HCT116 (cell line): ENCODE data around the gene SFRP2. TPM values are rescaled to one million over a fixed set of nuclear protein-coding genes. Genes with fewer than 3 reads are reported as not detected.

ENCODE experiments used
- ATAC-seq: fragments of 200-7000 bp; cut with Tn5 transposase; 2 replicates; pipeline ENCODE4 v1.9.1; 2020; ENCODE audit warnings: mild to moderate bottlenecking, moderate library complexity
- BruUV-seq: library from RNA; stranded (reverse); fragments of 400-500 nt; replicated peaks from 2 replicates; lab custom pipeline; 2021; lab: Mats Ljungman, UMichigan
- CTCF ChIA-PET: fragments of 300-600 bp; sonication (Branson Sonifier 250); formaldehyde crosslinking; loops from one replicate; lab custom pipeline; 2021; ENCODE audit warnings: antibody characterized with exemption; lab: Charles Lee
- POLR2A ChIA-PET: fragments of 300-600, 350-600 bp; sonication (Branson Sonifier 250); formaldehyde crosslinking; loops from one replicate; lab custom pipeline; 2021; ENCODE audit warnings: antibody characterized with exemption; lab: Charles Lee
- RAD21 ChIA-PET, 2 experiments: fragments of 300-600 bp; sonication (Branson Sonifier 250); formaldehyde crosslinking; loops; one replicate each; lab custom pipeline; 2023; ENCODE audit warnings: low total read pairs in 2 of 2; ENCODE audit not compliant: uncharacterized antibody in 2 of 2, unreplicated experiment in 2 of 2, low non-redundant PET in 1 of 2; lab: Charles Lee
- DNase-seq: peaks from one replicate; pipeline ENCODE4 v3.0.0-alpha.2; 2010; ENCODE audit warnings: low read depth, low spot score
- H2AFZ ChIP-seq: fragments of 200-600 bp; shearing (Covaris generic), sonication (generic); 2 replicates; pipeline ENCODE4 v1.6.1; 2017; ENCODE audit warnings: low read depth, mixed run types, mixed read lengths, antibody characterized with exemption, low read length; ENCODE audit not compliant: poor library complexity, severe bottlenecking
- H3K27ac ChIP-seq: 2 replicates; pipeline ENCODE4 v1.5.1; 2012; ENCODE audit warnings: low read depth, low read length
- H3K27me3 ChIP-seq: fragments of 200-600 bp; sonication (generic); 2 replicates; pipeline ENCODE4 v1.6.1; 2016; ENCODE audit warnings: mixed run types, low read length, mixed read lengths; ENCODE audit not compliant: insufficient read depth
- H3K36me3 ChIP-seq, 2 experiments: fragments of 200-500 bp in 1 of 2; fragments of 200-600 bp in 1 of 2; sonication (Bioruptor generic) in 1 of 2; sonication (generic) in 1 of 2; 2 replicates each; pipeline versions ENCODE4 v1.5.1 to v1.6.1; 2014 to 2016; ENCODE audit warnings: low read length in 2 of 2, inconsistent platforms in 1 of 2, mixed read lengths in 1 of 2, mixed run types in 1 of 2; ENCODE audit not compliant: insufficient read depth in 2 of 2, control insufficient read depth in 1 of 2
- H3K4me1 ChIP-seq, 2 experiments: fragments of 200-600 bp in 1 of 2; sonication (generic) in 1 of 2; 2 replicates each; pipeline versions ENCODE4 v1.5.1 to v1.6.1; 2012 to 2017; ENCODE audit warnings: low read length in 2 of 2, inconsistent platforms in 1 of 2, mild to moderate bottlenecking in 1 of 2, mixed read lengths in 1 of 2, mixed run types in 1 of 2, moderate library complexity in 1 of 2; ENCODE audit not compliant: insufficient read depth in 2 of 2, control insufficient read depth in 1 of 2
- H3K4me2 ChIP-seq: fragments of 200-600 bp; sonication (generic); 2 replicates; pipeline ENCODE4 v1.6.1; 2017; ENCODE audit warnings: mixed run types, low read length, mixed read lengths
- H3K4me3 ChIP-seq, 2 experiments: fragments of 200-600 bp in 1 of 2; sonication (generic) in 1 of 2; replicated peaks in 1 of 2; 2 replicates each; pipeline ENCODE4 v1.5.1; 2011 to 2016; ENCODE audit warnings: low read length in 2 of 2, control low read depth in 1 of 2, low read depth in 1 of 2, mild to moderate bottlenecking in 1 of 2, mixed read lengths in 1 of 2, mixed run types in 1 of 2
- H3K79me2 ChIP-seq: fragments of 200-600 bp; sonication (generic); 2 replicates; pipeline ENCODE4 v1.6.1; 2017; ENCODE audit warnings: mild to moderate bottlenecking, mixed run types, low read length, moderate library complexity, mixed read lengths; ENCODE audit not compliant: insufficient read depth
- H3K9ac ChIP-seq: fragments of 200-600 bp; sonication (generic); 2 replicates; pipeline ENCODE4 v1.6.1; 2016; ENCODE audit warnings: low read length, mixed read lengths
- H3K9me2 ChIP-seq: fragments of 200-600 bp; sonication (generic), shearing (Covaris generic); 2 replicates; pipeline ENCODE4 v1.6.1; 2017; ENCODE audit warnings: mixed run types, mild to moderate bottlenecking, moderate library complexity; ENCODE audit not compliant: insufficient read depth
- H3K9me3 ChIP-seq, 2 experiments: fragments of 200-500 bp in 1 of 2; fragments of 200-600 bp in 1 of 2; sonication (Bioruptor generic) in 1 of 2; sonication (generic) in 1 of 2; 2 replicates each; pipeline ENCODE4 v1.6.1; 2014 to 2017; ENCODE audit warnings: low read length in 2 of 2, mixed read lengths in 2 of 2, inconsistent platforms in 1 of 2, low read depth in 1 of 2, mild to moderate bottlenecking in 1 of 2, mixed run types in 1 of 2, moderate library complexity in 1 of 2; ENCODE audit not compliant: control insufficient read depth in 1 of 2, insufficient read depth in 1 of 2
- H4K20me1 ChIP-seq: fragments of 200-600 bp; sonication (generic), shearing (Covaris generic); 2 replicates; pipeline ENCODE4 v1.6.1; 2017; ENCODE audit warnings: mixed run types, mild to moderate bottlenecking, moderate library complexity; ENCODE audit not compliant: insufficient read depth
- CBX3 ChIP-seq: IDR thresholded peaks from 2 replicates; pipeline ENCODE4 v1.6.1; 2012; ENCODE audit warnings: low read depth
- CEBPB ChIP-seq: IDR thresholded peaks from 2 replicates; pipeline ENCODE4 v1.6.1; 2012; ENCODE audit warnings: low read depth
- ELF1 ChIP-seq: IDR thresholded peaks from 2 replicates; pipeline ENCODE4 v1.6.1; 2012; ENCODE audit warnings: low read depth, borderline replicate concordance
- EZH2 ChIP-seq: fragments of 200-600 bp; sonication (generic); IDR thresholded peaks from 2 replicates; pipeline ENCODE4 v1.6.1; 2017; ENCODE audit warnings: antibody characterized with exemption, mixed run types
- EZH2phosphoT487 ChIP-seq: fragments of 200-600 bp; IDR thresholded peaks from 2 replicates; pipeline ENCODE4 v1.6.1; 2018; ENCODE audit warnings: antibody characterized with exemption, borderline replicate concordance
- FOSL1 ChIP-seq: IDR thresholded peaks from 2 replicates; pipeline ENCODE4 v1.6.1; 2012; ENCODE audit warnings: low read depth
- JUND ChIP-seq: IDR thresholded peaks from 2 replicates; pipeline ENCODE4 v1.6.1; 2012
- POLR2A ChIP-seq: IDR thresholded peaks from 2 replicates; pipeline ENCODE4 v1.7.0; 2011; ENCODE audit warnings: borderline replicate concordance; ENCODE audit not compliant: insufficient read depth, insufficient read length; ENCODE audit errors: extremely low read depth
- POLR2AphosphoS5 ChIP-seq: IDR thresholded peaks from 2 replicates; pipeline ENCODE4 v1.6.1; 2011; ENCODE audit warnings: mild to moderate bottlenecking, low read depth, low read length, moderate library complexity
- SRF ChIP-seq: IDR thresholded peaks from 2 replicates; pipeline ENCODE4 v1.6.1; 2012; ENCODE audit warnings: low read depth
- TCF7L2 ChIP-seq: IDR thresholded peaks from 2 replicates; pipeline ENCODE4 v1.7.0; 2011; ENCODE audit warnings: borderline replicate concordance, inconsistent platforms; ENCODE audit not compliant: insufficient read depth, insufficient read length; ENCODE audit errors: extremely low read depth
- ZFX ChIP-seq: fragments of 450-650 bp; IDR thresholded peaks from 2 replicates; pipeline ENCODE4 v1.6.1; 2017
- ZNF274 ChIP-seq: fragments of 200-500 bp; sonication (Bioruptor generic); IDR thresholded peaks from 2 replicates; pipeline ENCODE4 v1.6.1; 2014; ENCODE audit warnings: mild to moderate bottlenecking, low read depth, low read length, inconsistent platforms
- intact Hi-C: fragments of 100-400 bp; cut with micrococcal nuclease; formaldehyde crosslinking; loops from 2 replicates; pipeline ENCODE4 v1.10.0; 2022
- total RNA-seq: library from RNA; stranded (reverse); gene quantifications from one replicate; pipeline ENCODE4 v1.2.1, GENCODE V29; 2021; ENCODE audit not compliant: unreplicated experiment
- TF ChIP-seq, protein P1 (sequence below): IDR thresholded peaks from 2 replicates; pipeline ENCODE4 v1.6.1; 2012; ENCODE audit warnings: low read depth
- TF ChIP-seq, protein P2 (sequence below): IDR thresholded peaks from 2 replicates; pipeline ENCODE4 v1.6.1; 2012
- TF ChIP-seq, protein P3 (sequence below), 3 experiments: fragments of 200-600 bp in 1 of 3; sonication (generic) in 1 of 3; IDR thresholded peaks in 2 of 3; conservative IDR thresholded peaks in 1 of 3; 2 replicates each; pipeline ENCODE4 v1.5.1; 2012 to 2017; ENCODE audit warnings: low read depth in 2 of 3, low read length in 2 of 3, antibody characterized with exemption in 1 of 3, borderline replicate concordance in 1 of 3, control low read depth in 1 of 3, mild to moderate bottlenecking in 1 of 3, mixed read lengths in 1 of 3, mixed run types in 1 of 3, moderate library complexity in 1 of 3; ENCODE audit not compliant: insufficient read depth in 1 of 3

SFRP2 gene
- total RNA-seq, 1 experiment from 2014 or later = 0.22 TPM

DNA sequence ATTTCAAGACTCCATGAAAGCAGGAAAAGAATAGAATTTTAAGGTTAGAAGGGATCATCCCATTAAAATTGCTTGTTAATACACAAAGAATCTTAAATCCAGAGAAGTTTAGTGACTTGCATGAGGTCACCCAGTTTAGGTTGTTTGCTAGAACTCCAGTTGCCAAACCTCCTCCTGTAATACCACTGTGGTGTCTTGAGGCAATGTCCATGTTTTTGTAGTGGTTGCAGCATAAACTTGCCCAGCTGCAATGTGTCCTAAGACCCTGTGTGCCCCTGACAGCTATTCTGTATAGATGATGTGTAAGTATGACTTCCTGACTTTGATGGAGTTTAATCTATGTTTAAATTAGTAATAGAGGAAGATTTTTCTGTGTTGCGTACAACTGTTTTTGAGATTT is 6.3 kb downstream of the SFRP2 start:
- ATAC-seq = no peak
- TF ChIP-seq POLR2AphosphoS5 (no peak), ZFX (no peak), FOSL1 (no peak), ZNF274 (no peak), CBX3 (no peak), POLR2A (no peak), SRF (no peak), CEBPB (no peak), TCF7L2 (no peak), EZH2 (no peak), ELF1 (no peak), EZH2phosphoT487 (no peak), JUND (no peak)
- TF ChIP-seq, protein P1, sequence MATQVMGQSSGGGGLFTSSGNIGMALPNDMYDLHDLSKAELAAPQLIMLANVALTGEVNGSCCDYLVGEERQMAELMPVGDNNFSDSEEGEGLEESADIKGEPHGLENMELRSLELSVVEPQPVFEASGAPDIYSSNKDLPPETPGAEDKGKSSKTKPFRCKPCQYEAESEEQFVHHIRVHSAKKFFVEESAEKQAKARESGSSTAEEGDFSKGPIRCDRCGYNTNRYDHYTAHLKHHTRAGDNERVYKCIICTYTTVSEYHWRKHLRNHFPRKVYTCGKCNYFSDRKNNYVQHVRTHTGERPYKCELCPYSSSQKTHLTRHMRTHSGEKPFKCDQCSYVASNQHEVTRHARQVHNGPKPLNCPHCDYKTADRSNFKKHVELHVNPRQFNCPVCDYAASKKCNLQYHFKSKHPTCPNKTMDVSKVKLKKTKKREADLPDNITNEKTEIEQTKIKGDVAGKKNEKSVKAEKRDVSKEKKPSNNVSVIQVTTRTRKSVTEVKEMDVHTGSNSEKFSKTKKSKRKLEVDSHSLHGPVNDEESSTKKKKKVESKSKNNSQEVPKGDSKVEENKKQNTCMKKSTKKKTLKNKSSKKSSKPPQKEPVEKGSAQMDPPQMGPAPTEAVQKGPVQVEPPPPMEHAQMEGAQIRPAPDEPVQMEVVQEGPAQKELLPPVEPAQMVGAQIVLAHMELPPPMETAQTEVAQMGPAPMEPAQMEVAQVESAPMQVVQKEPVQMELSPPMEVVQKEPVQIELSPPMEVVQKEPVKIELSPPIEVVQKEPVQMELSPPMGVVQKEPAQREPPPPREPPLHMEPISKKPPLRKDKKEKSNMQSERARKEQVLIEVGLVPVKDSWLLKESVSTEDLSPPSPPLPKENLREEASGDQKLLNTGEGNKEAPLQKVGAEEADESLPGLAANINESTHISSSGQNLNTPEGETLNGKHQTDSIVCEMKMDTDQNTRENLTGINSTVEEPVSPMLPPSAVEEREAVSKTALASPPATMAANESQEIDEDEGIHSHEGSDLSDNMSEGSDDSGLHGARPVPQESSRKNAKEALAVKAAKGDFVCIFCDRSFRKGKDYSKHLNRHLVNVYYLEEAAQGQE = no peak
- TF ChIP-seq, protein P2, sequence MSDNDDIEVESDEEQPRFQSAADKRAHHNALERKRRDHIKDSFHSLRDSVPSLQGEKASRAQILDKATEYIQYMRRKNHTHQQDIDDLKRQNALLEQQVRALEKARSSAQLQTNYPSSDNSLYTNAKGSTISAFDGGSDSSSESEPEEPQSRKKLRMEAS = no peak
- TF ChIP-seq, protein P3, sequence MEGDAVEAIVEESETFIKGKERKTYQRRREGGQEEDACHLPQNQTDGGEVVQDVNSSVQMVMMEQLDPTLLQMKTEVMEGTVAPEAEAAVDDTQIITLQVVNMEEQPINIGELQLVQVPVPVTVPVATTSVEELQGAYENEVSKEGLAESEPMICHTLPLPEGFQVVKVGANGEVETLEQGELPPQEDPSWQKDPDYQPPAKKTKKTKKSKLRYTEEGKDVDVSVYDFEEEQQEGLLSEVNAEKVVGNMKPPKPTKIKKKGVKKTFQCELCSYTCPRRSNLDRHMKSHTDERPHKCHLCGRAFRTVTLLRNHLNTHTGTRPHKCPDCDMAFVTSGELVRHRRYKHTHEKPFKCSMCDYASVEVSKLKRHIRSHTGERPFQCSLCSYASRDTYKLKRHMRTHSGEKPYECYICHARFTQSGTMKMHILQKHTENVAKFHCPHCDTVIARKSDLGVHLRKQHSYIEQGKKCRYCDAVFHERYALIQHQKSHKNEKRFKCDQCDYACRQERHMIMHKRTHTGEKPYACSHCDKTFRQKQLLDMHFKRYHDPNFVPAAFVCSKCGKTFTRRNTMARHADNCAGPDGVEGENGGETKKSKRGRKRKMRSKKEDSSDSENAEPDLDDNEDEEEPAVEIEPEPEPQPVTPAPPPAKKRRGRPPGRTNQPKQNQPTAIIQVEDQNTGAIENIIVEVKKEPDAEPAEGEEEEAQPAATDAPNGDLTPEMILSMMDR (IDR thresholded peaks at IDR 0.05 in 2 of 3, conservative IDR thresholded peaks at IDR 0.05 in 1 of 3; ENCODE audit: borderline replicate concordance in 1 of 3, insufficient read depth in 1 of 3, low read depth in 2 of 3, low read length in 2 of 3) = no peak
- no TSS peak for BruUV-seq
- Histone ChIP-seq H3K27ac (no peak overlapping the region), H4K20me1 (no peaks in the 10 kb centered on the region), H3K9me3 (no peaks in the 10 kb centered on the region), H3K4me3 (no peak overlapping the region), H3K9ac (no peak overlapping the region), H3K4me1 (no peaks in the 10 kb centered on the region), H3K27me3 (peaks cover 5% of the 10 kb centered on the region; the same call in 1 of the 2 replicates), H3K4me2 (no peak overlapping the region), H3K9me2 (no peaks in the 10 kb centered on the region), H2AFZ (no peak overlapping the region), H3K79me2 (no peaks in the 10 kb centered on the region), H3K36me3 (no peaks in the 10 kb centered on the region)
- POLR2A ChIA-PET = no interaction called here
- intact Hi-C loops = no loop called here
- RAD21 ChIA-PET = no interaction called here
- CTCF ChIA-PET = no interaction called here
- DNase-seq = no peak
